Suppressor macrophage treated with lipopolysaccharide for 1 hour (primary cell): Measurements from ENCODE around the gene TUBA3E.
"Not testable (repeated sequence)": the region's sequence is repeated elsewhere in the genome, so short reads cannot be mapped to it uniquely, and the experiment has no call there.

ENCODE experiments used
- DNase-seq, 3 donors: peaks; one replicate each; pipeline ENCODE4 v3.0.0-alpha.2; 2020 to 2022

TUBA3E gene

GRCh38 chr2:130198343-130198742 lies at the start of gene TUBA3E:
TUBA3E (minus strand) TSS chr2:130198439; CDS start chr2:130198360, 79 bp downstream.
- DNase-seq = no peak

GRCh38 chr2:130246430-130246829 lies 48.2 kb upstream of the TUBA3E start:
- DNase-seq = no peak

DNA sequence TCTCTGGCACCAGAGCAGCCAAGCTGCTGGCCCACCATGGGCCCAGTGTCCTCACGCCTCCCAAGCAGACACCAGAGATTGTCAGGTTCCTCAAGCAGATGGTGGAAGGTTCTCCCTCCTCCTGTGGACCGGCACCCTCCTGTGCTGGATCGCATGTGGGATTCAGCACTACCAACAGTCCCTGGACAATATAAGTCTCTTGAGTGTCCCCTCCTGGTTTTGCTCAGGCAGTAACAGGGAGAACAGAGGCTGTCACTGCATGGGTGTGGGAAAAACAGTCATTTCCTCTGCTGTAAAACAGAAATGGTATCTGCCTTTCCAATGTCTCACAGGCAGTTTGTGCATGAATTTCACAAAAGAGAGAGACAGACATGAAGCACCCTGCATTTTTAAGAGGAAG lies 47.7 kb upstream of the TUBA3E start:
- no peak for DNase-seq

GRCh38 chr2:130243359-130243758 lies 45.1 kb upstream of the TUBA3E start:
- DNase-seq = no peak

DNA sequence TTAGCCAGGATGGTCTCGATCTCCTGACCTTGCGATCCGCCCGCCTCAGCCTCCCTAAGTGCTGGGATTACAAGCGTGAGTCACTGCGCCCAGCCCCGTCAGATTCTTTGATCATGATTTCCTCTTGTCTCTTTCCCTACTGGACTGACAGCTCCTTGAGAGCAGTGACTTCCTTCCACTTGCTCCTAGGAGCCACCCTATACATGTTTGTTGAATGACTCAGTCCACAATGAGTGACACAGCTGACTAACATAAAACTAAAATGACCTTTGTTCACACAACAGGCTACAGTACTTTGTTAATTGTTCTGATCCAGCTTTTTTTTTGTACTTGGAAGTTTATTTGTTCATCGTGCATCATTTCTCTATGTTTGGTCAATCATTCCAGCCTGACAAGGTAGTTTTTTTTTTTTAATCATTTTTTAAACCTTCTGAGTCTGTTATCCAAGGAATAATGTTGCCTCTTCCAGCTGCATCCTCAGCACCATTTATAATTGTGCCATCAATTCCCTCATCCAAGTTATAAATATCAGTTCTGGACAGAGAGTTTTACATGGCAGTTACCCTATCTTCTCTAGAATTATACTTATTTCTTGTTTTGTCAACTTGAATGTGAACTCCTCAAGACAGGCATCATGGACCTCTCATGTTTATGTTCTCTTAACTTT lies 42.9 kb upstream of the TUBA3E start:
- DNase-seq = peak in 1 of 3 donors; percentile 4

DNA sequence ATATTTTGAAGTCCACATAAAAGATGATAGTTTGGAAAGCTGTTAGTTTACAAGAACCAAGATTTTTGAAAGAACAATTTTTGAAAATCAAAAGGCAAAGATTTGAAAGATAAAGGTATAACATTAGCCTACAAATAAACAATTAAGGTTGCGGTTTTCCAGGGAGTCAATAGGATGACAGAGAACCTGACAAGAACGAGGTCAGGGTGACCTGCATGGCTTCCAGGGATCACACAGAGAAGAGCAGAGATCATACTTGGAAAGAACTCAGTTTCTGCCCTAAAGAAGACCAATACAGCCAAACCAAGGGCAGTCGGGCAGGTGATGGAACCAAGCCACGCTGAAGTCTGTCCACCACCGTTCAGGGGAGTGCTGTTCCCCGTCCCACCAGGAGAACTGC lies 41.3 kb upstream of the TUBA3E start:
- not testable (repeated sequence) for DNase-seq

GRCh38 chr2:130233066-130233465 lies 34.8 kb upstream of the TUBA3E start:
- not testable (repeated sequence) for DNase-seq

GRCh38 chr2:130231656-130232055 lies 33.4 kb upstream of the TUBA3E start:
- DNase-seq = no peak

GRCh38 chr2:130230907-130231306 lies 32.7 kb upstream of the TUBA3E start:
- not testable (repeated sequence) for DNase-seq

DNA sequence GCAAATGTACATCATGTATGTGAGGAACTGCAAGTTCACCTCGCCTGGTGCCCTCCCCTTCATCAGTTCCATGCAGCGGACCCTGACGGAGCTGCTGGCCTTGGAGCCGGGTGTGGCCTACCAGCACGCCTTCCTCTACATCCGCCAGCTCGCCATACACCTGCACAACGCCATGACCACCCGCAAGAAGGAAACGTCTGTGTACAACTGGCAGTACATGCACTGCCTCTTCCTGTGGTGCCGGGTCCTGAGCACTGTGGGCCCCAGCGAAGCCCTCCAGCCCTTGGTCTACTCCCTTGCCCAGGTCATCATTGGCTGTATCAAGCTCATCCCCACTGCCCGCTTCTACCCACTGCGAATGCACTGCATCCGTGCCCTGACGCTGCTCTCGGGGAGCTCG lies 32.1 kb upstream of the TUBA3E start:
- DNase-seq = not testable (repeated sequence)

- DNase-seq = peak in 2 of 3 donors; percentile 20 to 23
Measured at GRCh38 chr2:130229161-130229510, 30.9 kb upstream of the TUBA3E start.

DNA sequence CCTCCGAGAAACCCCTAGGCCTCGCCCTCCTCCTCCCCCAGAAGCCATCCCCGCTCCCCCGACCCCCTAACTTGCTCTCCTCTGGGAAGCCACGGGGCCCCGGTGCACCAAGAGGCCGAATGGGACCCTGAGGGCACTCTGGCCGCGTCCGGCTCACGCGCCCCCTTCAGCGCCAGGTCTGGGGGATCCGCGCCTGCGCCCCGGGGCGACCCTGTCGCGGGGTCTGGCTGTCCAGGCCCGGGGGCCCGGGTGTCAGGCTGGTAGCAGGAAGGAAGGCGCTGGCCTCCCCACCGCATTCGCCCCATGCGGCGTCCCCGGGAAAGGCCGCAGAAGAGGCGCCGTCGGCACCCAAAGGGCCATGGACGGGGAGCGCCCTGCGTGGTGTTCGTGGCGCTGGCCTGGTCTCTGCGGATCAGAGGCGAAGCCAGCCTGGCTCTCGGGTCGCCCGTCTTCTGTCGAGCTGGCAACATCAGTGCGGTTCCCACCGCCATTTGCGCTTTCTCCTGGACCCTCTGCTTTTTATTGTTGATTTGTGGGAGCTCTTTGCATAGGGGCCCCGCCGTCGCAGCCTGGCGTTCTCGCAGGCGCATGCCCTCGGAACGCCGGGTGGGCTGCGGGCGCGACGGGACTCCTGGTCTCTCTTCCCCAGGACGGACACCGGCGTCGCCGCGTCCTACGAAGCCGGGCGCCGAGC lies 30.4 kb upstream of the TUBA3E start:
- DNase-seq = not testable (repeated sequence)

DNA sequence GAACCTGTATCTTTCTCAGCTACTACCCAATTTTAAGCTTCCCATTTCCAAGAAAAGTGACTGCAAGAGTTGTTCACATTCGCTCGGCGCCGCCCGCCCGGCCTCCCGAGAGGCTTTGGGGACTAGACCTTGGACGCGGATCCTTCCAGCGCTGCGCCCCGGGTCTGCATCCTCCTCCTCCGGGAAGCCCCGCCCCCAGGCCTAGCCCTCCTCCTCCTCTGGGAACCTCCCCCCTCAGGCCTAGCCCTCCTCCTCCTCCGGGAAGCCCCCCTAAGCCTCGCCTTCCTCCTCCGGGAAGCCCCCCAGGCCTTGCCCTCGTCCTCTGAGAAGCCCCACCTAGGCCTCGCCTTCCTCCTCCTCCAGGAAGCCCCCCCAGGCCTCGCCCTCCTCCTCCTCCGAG lies 29.8 kb upstream of the TUBA3E start:
- DNase-seq = not testable (repeated sequence)

GRCh38 chr2:130222523-130222922 lies 24.3 kb upstream of the TUBA3E start:
- DNase-seq = not testable (repeated sequence)

DNA sequence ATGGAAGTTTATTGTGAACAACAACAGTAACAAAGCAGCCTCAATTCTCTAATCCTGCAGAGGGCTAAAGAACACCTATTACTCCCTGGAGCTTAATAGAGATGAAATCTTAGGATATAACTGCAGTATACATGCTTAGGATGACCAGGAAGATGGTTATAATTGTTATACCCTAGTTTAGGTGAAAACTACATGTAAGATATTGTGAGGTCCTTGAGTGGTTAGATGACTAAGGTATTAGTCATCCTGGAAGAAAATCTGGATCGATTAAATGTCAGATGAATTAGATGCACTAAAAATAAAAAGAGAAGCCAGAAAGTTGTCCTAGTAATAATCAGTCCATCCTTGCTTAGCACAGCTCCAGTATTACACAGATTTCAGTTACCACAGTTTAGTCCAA lies 22.3 kb upstream of the TUBA3E start:
- DNase-seq = not testable (repeated sequence)

DNA sequence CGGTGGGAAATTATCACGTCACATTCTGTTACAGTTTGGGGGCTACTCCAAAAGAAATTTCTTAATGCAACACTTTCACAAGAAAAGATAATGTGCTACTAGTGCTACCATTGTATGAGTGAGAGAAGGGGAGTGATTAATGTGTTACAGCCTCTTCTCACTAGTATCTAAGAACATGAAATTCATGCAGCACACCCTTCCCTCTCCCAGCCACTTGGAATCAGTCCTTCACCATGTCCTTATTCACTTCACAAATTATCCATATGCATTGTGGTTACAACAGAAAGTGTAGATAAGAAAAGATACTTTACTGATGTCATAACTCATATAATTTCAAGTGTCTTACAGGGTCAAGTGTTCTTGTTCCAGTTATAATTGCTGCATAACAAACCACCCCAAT lies 20.9 kb upstream of the TUBA3E start:
- not testable (repeated sequence) for DNase-seq

DNA sequence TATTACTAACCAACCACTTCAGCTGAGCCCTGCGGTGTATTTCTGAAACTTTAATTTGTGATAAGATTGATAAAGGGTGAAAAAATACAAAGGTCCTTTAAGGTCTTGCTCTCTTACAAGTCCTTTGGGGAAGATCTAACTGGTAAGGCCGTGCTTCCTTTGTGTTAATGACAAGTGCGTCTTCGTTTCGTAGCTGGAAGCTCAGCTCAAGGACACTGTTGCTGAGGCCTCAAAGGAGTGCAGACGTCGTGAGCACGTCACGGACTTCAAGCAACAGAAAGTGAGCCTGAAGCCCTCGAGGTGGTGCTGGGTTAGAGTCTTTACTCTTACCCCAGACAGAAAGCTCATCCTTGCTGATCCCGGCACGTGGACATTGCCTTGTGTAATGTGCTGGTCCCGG lies 8.8 kb upstream of the TUBA3E start:
- not testable (repeated sequence) for DNase-seq

GRCh38 chr2:130203150-130203549 lies 4.9 kb upstream of the TUBA3E start:
- DNase-seq = not testable (repeated sequence)

DNA sequence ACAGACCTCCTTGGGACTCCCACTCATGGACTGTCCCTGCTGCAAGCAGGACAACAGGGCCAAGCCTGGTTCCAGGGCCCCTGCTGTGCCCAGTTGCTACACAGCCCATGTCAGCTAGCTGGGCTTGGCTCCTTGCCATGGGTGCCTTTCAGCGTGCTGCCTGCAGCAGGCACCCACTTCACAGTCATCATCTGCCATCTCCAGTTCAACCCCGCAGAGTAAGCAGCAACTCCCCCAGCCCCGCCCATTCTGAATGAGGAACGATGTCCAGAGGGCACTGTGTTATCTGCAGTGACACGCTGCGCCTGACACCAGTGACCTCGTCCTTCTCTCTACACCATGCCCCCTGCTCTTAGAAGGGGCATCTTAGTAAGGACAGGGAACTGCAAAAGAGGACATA lies 4.3 kb upstream of the TUBA3E start:
- DNase-seq = peak; percentile 29 to 43 (median 29)

GRCh38 chr2:130196052-130196451 lies 2.2 kb downstream of the TUBA3E start:
- not testable (repeated sequence) for DNase-seq

- DNase-seq = not testable (repeated sequence)
Measured at GRCh38 chr2:130195089-130195635, 3.1 kb downstream of the TUBA3E start.

DNA sequence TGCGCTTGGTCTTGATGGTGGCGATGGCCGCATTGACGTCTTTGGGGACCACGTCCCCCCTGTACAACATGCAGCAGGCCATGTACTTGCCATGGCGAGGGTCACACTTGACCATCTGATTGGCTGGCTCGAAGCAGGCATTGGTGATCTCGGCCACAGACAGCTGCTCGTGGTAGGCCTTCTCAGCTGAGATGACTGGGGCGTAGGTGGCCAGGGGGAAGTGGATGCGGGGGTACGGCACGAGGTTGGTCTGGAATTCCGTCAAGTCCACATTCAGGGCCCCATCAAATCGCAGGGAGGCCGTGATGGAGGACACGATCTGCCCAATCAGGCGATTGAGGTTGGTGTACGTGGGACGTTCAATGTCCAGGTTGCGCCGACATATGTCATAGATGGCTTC lies 4.4 kb downstream of the TUBA3E start:
- not testable (repeated sequence) for DNase-seq

DNA sequence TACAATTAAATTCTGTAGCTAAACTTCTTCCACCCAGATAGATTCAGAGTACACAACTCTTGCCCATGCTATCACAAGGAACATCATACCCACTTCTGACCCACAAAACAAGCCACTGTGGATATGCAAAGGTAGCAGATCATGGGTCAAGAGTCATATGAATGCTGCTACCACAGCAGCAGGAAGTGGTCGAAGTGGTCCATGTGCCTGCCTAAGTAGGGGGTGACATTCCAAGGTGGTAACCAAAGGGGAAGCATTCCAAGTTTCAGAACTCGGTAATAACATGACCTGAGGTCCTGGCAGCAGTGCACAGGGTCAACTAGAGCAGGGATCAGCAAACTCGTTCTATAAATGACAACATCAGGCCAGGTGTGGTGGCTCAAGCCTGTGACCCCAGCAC lies 5.8 kb downstream of the TUBA3E start:
- not testable (repeated sequence) for DNase-seq

DNA sequence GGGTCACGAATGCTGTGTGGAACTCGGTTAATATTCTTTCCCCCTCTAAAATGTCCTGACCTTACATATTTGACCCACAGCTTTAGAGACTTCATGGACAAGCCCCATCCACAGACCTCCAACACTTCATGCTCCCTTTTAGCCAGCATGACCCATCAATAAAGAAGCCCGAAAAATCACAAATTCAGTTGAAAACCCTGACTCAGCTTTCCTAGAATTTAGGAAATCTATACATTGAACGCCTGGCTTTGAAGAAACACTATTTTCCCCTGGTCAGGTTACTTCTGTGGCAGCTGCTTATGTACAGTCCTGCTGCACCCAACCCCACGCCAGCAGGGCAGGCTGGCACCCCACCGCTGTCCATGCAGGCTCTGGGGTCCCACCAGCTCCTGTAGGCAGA lies 6.9 kb downstream of the TUBA3E start:
- not testable (repeated sequence) for DNase-seq
